Parathyroid adenoma (tissue), 2 donors: ENCODE measurements around the gene MAP4K4.

Experiments used
- H2AFZ ChIP-seq: fragments of 300-600 bp; sonication (generic); one replicate; pipeline ENCODE4 v1.7.0; 2017; ENCODE audit warnings: antibody characterized with exemption, mild to moderate bottlenecking
- H3K27ac ChIP-seq: fragments of 300-600 bp; sonication (generic); one replicate; pipeline ENCODE4 v1.7.0; 2017
- H3K27me3 ChIP-seq: fragments of 300-600 bp; sonication (generic); one replicate; pipeline ENCODE4 v1.7.0; 2017; ENCODE audit warnings: low read length; ENCODE audit not compliant: control insufficient read depth, insufficient read depth
- H3K36me3 ChIP-seq: fragments of 300-600 bp; sonication (generic); one replicate; pipeline ENCODE4 v1.7.0; 2017; ENCODE audit warnings: low read length; ENCODE audit not compliant: control insufficient read depth, insufficient read depth
- H3K4me1 ChIP-seq: fragments of 300-600 bp; sonication (generic); one replicate; pipeline ENCODE4 v1.7.0; 2017; ENCODE audit warnings: control low read depth
- H3K4me2 ChIP-seq: fragments of 300-600 bp; sonication (generic); one replicate; pipeline ENCODE4 v1.7.0; 2017; ENCODE audit warnings: low read length
- H3K4me3 ChIP-seq: fragments of 300-600 bp; sonication (generic); one replicate; pipeline ENCODE4 v1.7.0; 2017; ENCODE audit warnings: low read depth, low read length
- H3K79me2 ChIP-seq: fragments of 300-600 bp; sonication (generic); one replicate; pipeline ENCODE4 v1.7.0; 2017; ENCODE audit warnings: control low read depth
- H3K9ac ChIP-seq: fragments of 300-600 bp; sonication (generic); one replicate; pipeline ENCODE4 v1.7.0; 2017; ENCODE audit warnings: mild to moderate bottlenecking
- H3K9me3 ChIP-seq: fragments of 300-600 bp; sonication (generic); one replicate; pipeline ENCODE4 v1.7.0; 2017; ENCODE audit warnings: low read length; ENCODE audit not compliant: control insufficient read depth
- TF ChIP-seq, protein P1 (sequence below): fragments of 300-600 bp; sonication (generic); IDR thresholded peaks from one replicate; pipeline ENCODE4 v1.7.0; 2017; ENCODE audit warnings: antibody characterized with exemption, mild to moderate bottlenecking
- donor health status: primary hyperparathyroidism.

Gene MAP4K4

GRCh38 chr2:101855776-101856175 lies 158.3 kb downstream of the MAP4K4 start:
- no peak overlapping the region for H2AFZ ChIP-seq
- H3K36me3 ChIP-seq, result no peaks in the 10 kb centered on the region
- no peak overlapping the region for H3K4me3 ChIP-seq
- H3K27ac ChIP-seq, result no peak overlapping the region
- no peaks in the 10 kb centered on the region for H3K4me1 ChIP-seq
- no peak overlapping the region for H3K4me2 ChIP-seq
- H3K9me3 ChIP-seq, result no peaks in the 10 kb centered on the region
- H3K27me3 ChIP-seq, result no peaks in the 10 kb centered on the region
- TF ChIP-seq, protein P1, sequence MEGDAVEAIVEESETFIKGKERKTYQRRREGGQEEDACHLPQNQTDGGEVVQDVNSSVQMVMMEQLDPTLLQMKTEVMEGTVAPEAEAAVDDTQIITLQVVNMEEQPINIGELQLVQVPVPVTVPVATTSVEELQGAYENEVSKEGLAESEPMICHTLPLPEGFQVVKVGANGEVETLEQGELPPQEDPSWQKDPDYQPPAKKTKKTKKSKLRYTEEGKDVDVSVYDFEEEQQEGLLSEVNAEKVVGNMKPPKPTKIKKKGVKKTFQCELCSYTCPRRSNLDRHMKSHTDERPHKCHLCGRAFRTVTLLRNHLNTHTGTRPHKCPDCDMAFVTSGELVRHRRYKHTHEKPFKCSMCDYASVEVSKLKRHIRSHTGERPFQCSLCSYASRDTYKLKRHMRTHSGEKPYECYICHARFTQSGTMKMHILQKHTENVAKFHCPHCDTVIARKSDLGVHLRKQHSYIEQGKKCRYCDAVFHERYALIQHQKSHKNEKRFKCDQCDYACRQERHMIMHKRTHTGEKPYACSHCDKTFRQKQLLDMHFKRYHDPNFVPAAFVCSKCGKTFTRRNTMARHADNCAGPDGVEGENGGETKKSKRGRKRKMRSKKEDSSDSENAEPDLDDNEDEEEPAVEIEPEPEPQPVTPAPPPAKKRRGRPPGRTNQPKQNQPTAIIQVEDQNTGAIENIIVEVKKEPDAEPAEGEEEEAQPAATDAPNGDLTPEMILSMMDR, result no peak
- no peaks in the 10 kb centered on the region for H3K79me2 ChIP-seq
- H3K9ac ChIP-seq, result no peak overlapping the region

GRCh38 chr2:101858246-101858645 lies 160.7 kb downstream of the MAP4K4 start:
- Histone ChIP-seq H3K9me3 (no peaks in the 10 kb centered on the region), H2AFZ (no peak overlapping the region), H3K4me3 (no peak overlapping the region), H3K27me3 (no peaks in the 10 kb centered on the region), H3K79me2 (no peaks in the 10 kb centered on the region), H3K4me2 (no peak overlapping the region), H3K36me3 (no peaks in the 10 kb centered on the region), H3K4me1 (no peaks in the 10 kb centered on the region), H3K27ac (no peak overlapping the region), H3K9ac (no peak overlapping the region)
- TF ChIP-seq, protein P1, result no peak

GRCh38 chr2:101858910-101859309 lies 161.4 kb downstream of the MAP4K4 start:
- TF ChIP-seq, protein P1, result no peak
- no peaks in the 10 kb centered on the region for H3K27me3 ChIP-seq

GRCh38 chr2:101859604-101860003 lies 162.1 kb downstream of the MAP4K4 start:
- TF ChIP-seq, protein P1, result no peak
- H3K27ac ChIP-seq, result no peak overlapping the region
- H3K9me3 ChIP-seq, result no peaks in the 10 kb centered on the region
- H3K79me2 ChIP-seq, result no peaks in the 10 kb centered on the region
- no peak overlapping the region for H2AFZ ChIP-seq
- no peaks in the 10 kb centered on the region for H3K4me1 ChIP-seq
- H3K9ac ChIP-seq, result no peak overlapping the region
- no peak overlapping the region for H3K4me2 ChIP-seq
- no peak overlapping the region for H3K4me3 ChIP-seq
- no peaks in the 10 kb centered on the region for H3K27me3 ChIP-seq
- no peaks in the 10 kb centered on the region for H3K36me3 ChIP-seq

More at GRCh38 chr2:101858910-101859309, 161.4 kb downstream of the MAP4K4 start:
- Histone ChIP-seq H3K9me3 (no peaks in the 10 kb centered on the region), H3K4me2 (no peak overlapping the region), H3K4me3 (no peak overlapping the region), H3K79me2 (no peaks in the 10 kb centered on the region), H3K27ac (no peak overlapping the region), H2AFZ (no peak overlapping the region), H3K9ac (no peak overlapping the region), H3K4me1 (no peaks in the 10 kb centered on the region), H3K36me3 (no peaks in the 10 kb centered on the region)

DNA sequence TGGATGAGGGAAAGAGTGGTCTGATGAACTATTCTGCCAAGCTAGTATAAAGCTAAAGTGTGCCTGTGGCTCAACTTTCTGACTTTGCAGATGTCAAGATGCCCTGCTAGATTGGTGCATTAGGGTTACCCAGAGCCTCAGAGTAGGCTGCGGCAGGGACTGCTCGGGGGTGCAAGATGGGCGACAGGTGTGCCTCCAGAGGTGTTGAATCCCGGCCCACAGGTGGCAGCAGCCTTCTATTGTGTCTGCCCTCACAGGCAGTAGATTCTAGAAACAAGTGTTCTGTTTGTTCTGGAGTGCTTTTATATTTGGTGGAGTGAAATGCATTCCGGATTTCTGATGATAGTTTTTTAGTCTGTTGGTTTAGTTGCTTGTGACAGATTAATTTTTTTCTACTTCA lies 162.7 kb downstream of the MAP4K4 start:
- H3K79me2 ChIP-seq, result no peaks in the 10 kb centered on the region
- H3K9ac ChIP-seq, result no peak overlapping the region
- no peaks in the 10 kb centered on the region for H3K27me3 ChIP-seq
- no peak overlapping the region for H3K4me3 ChIP-seq
- H3K4me1 ChIP-seq, result no peaks in the 10 kb centered on the region
- H3K9me3 ChIP-seq, result no peaks in the 10 kb centered on the region
- H2AFZ ChIP-seq, result no peak overlapping the region
- no peak overlapping the region for H3K27ac ChIP-seq
- H3K36me3 ChIP-seq, result no peaks in the 10 kb centered on the region
- TF ChIP-seq, protein P1, result no peak
- H3K4me2 ChIP-seq, result no peak overlapping the region
